ENCODE measurements around the gene RASAL2. TPM values are rescaled to one million over a fixed set of nuclear protein-coding genes. Genes with fewer than 3 reads are reported as not detected.

The RASAL2 gene
- polyA plus RNA-seq, 2 of the 4 experiments (the other 2 are of a cell fraction): 7.1 to 17.6 TPM

DNA sequence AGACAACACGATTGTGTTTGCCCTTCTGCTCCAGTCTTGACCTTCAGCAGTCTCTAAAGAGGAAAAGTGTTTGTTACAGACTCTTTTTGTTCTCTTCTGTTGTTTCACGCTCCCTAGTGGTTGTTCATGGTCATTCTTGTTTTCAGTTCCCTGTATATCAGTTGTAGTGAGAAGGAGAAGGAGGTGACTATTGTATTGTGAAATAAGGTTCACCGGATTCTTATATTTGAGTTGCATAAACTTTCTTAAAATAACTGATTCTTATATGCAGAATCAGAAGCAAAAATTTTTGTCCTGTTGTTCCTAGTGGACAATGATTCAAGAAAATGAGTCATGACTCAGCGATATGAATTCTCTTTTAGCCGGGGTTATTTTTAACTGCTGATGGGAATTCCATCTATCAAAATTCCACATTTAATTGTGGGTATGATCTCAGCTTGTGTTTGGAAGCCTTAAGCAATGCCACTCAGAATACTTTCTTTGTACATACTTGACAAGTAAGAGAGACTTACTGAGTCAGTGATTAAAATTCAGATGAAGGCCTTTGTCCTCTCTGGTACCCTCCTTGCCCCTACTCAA, 250.7 kb downstream of the RASAL2 start (continued):
- TF ChIP-seq RCOR1 (IDR thresholded peaks at IDR 0.05; ENCODE audit: low read depth, low read length) (no peak), JUNB (IDR thresholded peaks at IDR 0.05) (peak; percentile 56), FOSB (CRISPR knock-in tag; IDR thresholded peaks at IDR 0.05) (no peak), MAFK (IDR thresholded peaks at IDR 0.05; ENCODE audit: partially characterized antibody) (peak; percentile 93), HES2 (IDR thresholded peaks at IDR 0.05) (no peak), REST (IDR thresholded peaks at IDR 0.05) (no peak), PHF8 (IDR thresholded peaks at IDR 0.05; ENCODE audit: borderline replicate concordance, low read depth) (no peak), RNF2 (IDR thresholded peaks at IDR 0.05; ENCODE audit: borderline replicate concordance, low read depth) (no peak), HOXB13 (CRISPR knock-in tag; IDR thresholded peaks at IDR 0.05; ENCODE audit: low read depth) (no peak), CHD4 (IDR thresholded peaks at IDR 0.05; ENCODE audit: borderline replicate concordance) (no peak), NR3C1 (IDR thresholded peaks at IDR 0.05) (no peak), POLR2AphosphoS2 (conservative IDR thresholded peaks at IDR 0.05; ENCODE audit: low read length) (no peak), ZC3H11A (IDR thresholded peaks at IDR 0.05) (no peak), CBX2 (IDR thresholded peaks at IDR 0.05; ENCODE audit: borderline replicate concordance, low read depth) (no peak), FOXS1 (CRISPR knock-in tag; IDR thresholded peaks at IDR 0.05) (no peak), HOXB5 (CRISPR knock-in tag; IDR thresholded peaks at IDR 0.05) (no peak), SREBF2 (IDR thresholded peaks at IDR 0.05) (no peak), CHD2 (IDR thresholded peaks at IDR 0.05; ENCODE audit: low read length, partially characterized antibody) (no peak), BHLHE40 (IDR thresholded peaks at IDR 0.05; ENCODE audit: low read depth, low read length) (no peak), EHMT2 (IDR thresholded peaks at IDR 0.05; ENCODE audit: low read depth) (no peak)
- TF ChIP-seq, protein P1, sequence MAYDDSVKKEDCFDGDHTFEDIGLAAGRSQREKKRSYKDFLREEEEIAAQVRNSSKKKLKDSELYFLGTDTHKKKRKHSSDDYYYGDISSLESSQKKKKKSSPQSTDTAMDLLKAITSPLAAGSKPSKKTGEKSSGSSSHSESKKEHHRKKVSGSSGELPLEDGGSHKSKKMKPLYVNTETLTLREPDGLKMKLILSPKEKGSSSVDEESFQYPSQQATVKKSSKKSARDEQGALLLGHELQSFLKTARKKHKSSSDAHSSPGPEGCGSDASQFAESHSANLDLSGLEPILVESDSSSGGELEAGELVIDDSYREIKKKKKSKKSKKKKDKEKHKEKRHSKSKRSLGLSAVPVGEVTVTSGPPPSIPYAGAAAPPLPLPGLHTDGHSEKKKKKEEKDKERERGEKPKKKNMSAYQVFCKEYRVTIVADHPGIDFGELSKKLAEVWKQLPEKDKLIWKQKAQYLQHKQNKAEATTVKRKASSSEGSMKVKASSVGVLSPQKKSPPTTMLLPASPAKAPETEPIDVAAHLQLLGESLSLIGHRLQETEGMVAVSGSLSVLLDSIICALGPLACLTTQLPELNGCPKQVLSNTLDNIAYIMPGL (CRISPR knock-in tag; IDR thresholded peaks at IDR 0.05; ENCODE audit: borderline replicate concordance): no peak

DNA sequence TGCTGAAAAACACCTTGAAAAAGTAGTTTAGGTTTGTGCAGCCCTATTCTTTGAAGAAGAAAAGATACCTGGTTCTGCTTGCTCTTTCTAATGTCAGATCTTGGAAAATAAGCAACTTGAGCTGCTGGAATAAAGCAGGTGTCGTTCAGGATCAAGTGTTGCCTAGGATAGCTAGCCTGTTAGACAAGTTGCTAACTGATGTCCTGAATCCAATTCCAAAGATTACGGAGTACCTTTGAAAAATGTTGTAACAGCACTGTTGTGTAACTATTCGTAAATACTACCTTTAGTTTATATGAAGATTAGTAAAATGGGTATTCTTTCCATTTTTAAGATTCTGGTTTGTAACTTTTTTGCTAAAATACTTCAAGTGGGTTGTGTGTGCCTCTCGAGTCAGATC, 251.3 kb downstream of the RASAL2 start:
- FAIRE-seq: peak; percentile 18
- ChIA-PET POLR2A (no interaction called here), CTCF (interaction anchor here (0.8 to 3.2 kb wide), 11 partner anchors 8 to 313 kb away, joined by 3 to 11 read pairs (median 4); no protein-coding TSS in a partner anchor)
- Histone ChIP-seq H3K4me2 (peak overlapping the region; percentile 59), H3K4me3 (no peak overlapping the region), H3K27ac (peak overlapping the region; percentile 30 to 63; a peak in 4 of 6 replicates), H3K4me1 (peaks cover 29% of the 10 kb centered on the region), H3K9me3 (no peaks in the 10 kb centered on the region)
- DNase-seq (ENCODE audit: low read depth in 1 of 2, low spot score in 1 of 2): no peak
- ATAC-seq: no peak
- 86% methylated on average over 4 of the region's 4 CpGs for WGBS (ENCODE audit: missing lambda C conversion rate)
- no peak for TF ChIP-seq ELK1 (IDR thresholded peaks at IDR 0.05; ENCODE audit: low read depth, low read length)
- TF ChIP-seq KDM1A (IDR thresholded peaks at IDR 0.05; ENCODE audit: low read depth): no peak
- no peak for TF ChIP-seq GATA3 (IDR thresholded peaks at IDR 0.05; ENCODE audit: borderline replicate concordance)
- no peak for TF ChIP-seq CBX8 (IDR thresholded peaks at IDR 0.05)
- TF ChIP-seq PHF8 (IDR thresholded peaks at IDR 0.05; ENCODE audit: borderline replicate concordance, low read depth): no peak
- TF ChIP-seq, protein P2, sequence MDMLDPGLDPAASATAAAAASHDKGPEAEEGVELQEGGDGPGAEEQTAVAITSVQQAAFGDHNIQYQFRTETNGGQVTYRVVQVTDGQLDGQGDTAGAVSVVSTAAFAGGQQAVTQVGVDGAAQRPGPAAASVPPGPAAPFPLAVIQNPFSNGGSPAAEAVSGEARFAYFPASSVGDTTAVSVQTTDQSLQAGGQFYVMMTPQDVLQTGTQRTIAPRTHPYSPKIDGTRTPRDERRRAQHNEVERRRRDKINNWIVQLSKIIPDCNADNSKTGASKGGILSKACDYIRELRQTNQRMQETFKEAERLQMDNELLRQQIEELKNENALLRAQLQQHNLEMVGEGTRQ (IDR thresholded peaks at IDR 0.05): no peak
- TF ChIP-seq ZNF302 (CRISPR knock-in tag; IDR thresholded peaks at IDR 0.05): no peak
- TF ChIP-seq TP53 (CRISPR knock-in tag; IDR thresholded peaks at IDR 0.05): no peak
- no peak for TF ChIP-seq FOSL2 (IDR thresholded peaks at IDR 0.05)
- TF ChIP-seq FOSL2 (CRISPR knock-in tag; IDR thresholded peaks at IDR 0.05): no peak
- no peak for TF ChIP-seq HOXA7 (CRISPR knock-in tag; IDR thresholded peaks at IDR 0.05)
- no peak for TF ChIP-seq SMC3 (IDR thresholded peaks at IDR 0.05)
- no peak for TF ChIP-seq ESRRA (IDR thresholded peaks at IDR 0.05; ENCODE audit: borderline replicate concordance, low read length)
- no peak for TF ChIP-seq TFCP2L1 (CRISPR knock-in tag; IDR thresholded peaks at IDR 0.05)
- no peak for TF ChIP-seq CHD4 (IDR thresholded peaks at IDR 0.05; ENCODE audit: borderline replicate concordance)
- TF ChIP-seq, protein P3, sequence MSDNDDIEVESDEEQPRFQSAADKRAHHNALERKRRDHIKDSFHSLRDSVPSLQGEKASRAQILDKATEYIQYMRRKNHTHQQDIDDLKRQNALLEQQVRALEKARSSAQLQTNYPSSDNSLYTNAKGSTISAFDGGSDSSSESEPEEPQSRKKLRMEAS (IDR thresholded peaks at IDR 0.05): no peak
- no peak for TF ChIP-seq FOXS1 (CRISPR knock-in tag; IDR thresholded peaks at IDR 0.05)

Measured in A549 (cell line).